NT2/D1 (cell line): ENCODE results near the gene ARHGAP24.

Source experiments
- SUZ12 ChIP-seq: IDR thresholded peaks from 2 replicates; pipeline ENCODE4 v1.6.1; 2011; ENCODE audit not compliant: insufficient read length, insufficient read depth; ENCODE audit errors: extremely low read depth
- ZNF274 ChIP-seq: IDR thresholded peaks from 2 replicates; pipeline ENCODE4 v1.6.1; 2011; ENCODE audit warnings: mild to moderate bottlenecking, low read depth, low read length

DNA sequence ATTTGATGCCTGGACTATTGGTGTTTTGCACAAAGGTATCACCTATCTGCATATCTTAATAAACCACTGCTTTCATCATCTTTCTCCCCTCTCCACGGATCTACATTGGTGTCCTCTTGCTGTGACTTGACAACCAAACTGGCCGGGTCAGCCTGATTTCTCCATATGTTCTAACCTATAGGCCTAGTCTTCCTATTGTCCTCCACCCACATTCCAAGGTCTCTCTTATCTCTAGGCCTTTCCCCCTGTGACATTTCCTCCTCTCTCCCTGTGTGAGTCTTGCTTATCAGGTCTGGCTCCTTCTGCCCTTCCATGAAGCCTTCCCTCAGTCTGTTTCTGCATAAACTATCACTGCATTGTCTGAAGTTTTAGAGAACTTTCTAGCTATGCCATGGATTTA lies 33.7 kb downstream of the ARHGAP24 start:
- no peak for TF ChIP-seq ZNF274
- no peak for TF ChIP-seq SUZ12
